ENCODE data around the gene RERG. TPM values are rescaled to one million over a fixed set of nuclear protein-coding genes. Genes with fewer than 3 reads are reported as not detected.

RERG gene
- total RNA-seq, 1 donor from 2014 or later: 19.6 TPM

DNA sequence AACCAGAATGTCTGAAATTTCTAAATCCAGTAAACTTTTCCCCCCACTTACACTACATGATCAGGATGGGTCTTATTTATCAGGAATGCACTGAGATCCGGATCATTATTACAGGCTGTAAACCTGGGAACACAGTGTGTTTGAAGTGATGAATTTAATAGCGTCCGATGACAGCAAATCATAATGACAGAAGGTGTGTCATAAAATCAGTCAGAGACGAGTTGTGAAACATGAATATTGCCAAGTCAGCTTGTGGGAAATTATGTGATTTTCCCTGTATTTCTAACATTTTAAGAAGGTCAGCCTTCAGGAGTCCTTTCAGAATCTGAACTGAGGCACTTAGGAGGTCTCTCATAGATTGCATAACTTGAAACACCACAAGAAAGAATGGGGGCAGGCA is 36.7 kb downstream of the RERG start:
- Histone ChIP-seq H3K36me3 (no peaks in the 10 kb centered on the region), H3K4me1 (no peaks in the 10 kb centered on the region), H3K27ac (peak overlapping the region; percentile 18), H3K4me3 (no peak overlapping the region), H3K27me3 (no peaks in the 10 kb centered on the region), H3K9me3 (no peaks in the 10 kb centered on the region)
- DNase-seq (no peak), ATAC-seq (no peak)
- TF ChIP-seq, protein P1, sequence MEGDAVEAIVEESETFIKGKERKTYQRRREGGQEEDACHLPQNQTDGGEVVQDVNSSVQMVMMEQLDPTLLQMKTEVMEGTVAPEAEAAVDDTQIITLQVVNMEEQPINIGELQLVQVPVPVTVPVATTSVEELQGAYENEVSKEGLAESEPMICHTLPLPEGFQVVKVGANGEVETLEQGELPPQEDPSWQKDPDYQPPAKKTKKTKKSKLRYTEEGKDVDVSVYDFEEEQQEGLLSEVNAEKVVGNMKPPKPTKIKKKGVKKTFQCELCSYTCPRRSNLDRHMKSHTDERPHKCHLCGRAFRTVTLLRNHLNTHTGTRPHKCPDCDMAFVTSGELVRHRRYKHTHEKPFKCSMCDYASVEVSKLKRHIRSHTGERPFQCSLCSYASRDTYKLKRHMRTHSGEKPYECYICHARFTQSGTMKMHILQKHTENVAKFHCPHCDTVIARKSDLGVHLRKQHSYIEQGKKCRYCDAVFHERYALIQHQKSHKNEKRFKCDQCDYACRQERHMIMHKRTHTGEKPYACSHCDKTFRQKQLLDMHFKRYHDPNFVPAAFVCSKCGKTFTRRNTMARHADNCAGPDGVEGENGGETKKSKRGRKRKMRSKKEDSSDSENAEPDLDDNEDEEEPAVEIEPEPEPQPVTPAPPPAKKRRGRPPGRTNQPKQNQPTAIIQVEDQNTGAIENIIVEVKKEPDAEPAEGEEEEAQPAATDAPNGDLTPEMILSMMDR (IDR thresholded peaks at IDR 0.05): no peak
- intact Hi-C loops (cut with DNase I): no loop called here

DNA sequence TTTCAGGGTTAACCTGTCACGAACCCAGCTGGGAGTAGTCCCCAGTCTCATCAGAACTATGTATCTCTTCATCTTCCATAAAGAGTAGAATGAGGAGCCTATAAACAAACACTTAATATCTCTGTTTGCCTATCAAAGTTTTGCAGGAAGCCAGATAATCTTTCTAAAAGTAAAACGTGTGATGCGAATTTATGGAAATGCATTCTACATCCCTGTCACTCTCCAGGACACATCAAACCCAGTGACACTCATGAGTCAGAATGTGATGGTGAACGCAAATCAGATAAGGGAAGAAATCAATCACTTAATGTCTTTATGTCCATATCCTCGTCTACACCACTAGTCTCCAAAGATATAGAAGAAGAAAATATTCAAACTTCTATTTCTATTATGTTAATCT is 37.4 kb downstream of the RERG start:
- H3K9me3 ChIP-seq: no peaks in the 10 kb centered on the region
- intact Hi-C loops (cut with DNase I): no loop called here
- H3K4me3 ChIP-seq: no peak overlapping the region
- no peaks in the 10 kb centered on the region for H3K36me3 ChIP-seq
- no peaks in the 10 kb centered on the region for H3K27me3 ChIP-seq
- no peaks in the 10 kb centered on the region for H3K4me1 ChIP-seq
- no peak for ATAC-seq
- no peak for DNase-seq
- TF ChIP-seq, protein P1 (IDR thresholded peaks at IDR 0.05): no peak
- peak overlapping the region; percentile 18 for H3K27ac ChIP-seq

DNA sequence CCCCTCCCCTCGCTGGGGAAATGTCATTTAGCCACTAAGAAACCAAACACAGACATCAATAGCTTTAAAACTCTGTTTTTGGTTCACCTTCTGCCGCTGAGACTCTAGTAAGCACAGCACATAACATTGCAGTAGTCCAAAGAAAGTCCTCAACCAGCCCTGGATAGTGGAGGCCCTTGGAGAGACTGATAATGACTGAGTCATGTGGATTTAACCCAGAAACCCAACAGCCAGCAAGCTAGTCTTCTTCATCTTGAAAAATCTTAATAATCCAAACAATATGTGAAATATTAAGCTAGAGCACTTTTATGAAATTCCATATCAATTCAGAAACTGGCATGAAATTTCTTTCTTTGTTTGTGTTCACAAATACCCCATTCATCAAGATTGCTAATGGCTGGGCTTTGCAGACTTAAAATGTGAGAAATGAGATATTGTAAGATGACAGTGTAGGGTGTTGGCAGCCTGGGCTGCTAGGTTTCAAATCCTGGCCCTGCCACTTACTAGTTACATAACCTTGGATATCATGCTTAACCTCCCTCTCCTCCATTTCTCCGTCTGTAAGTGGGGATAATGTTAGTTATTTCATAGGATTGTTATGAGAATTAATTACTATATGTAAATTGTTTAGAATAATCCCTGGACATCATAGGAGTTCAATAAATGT is 40.1 kb downstream of the RERG start:
- ATAC-seq: peak; percentile 23
- no peaks in the 10 kb centered on the region for H3K27me3 ChIP-seq
- H3K4me3 ChIP-seq: no peak overlapping the region
- peak overlapping the region; percentile 66 for H3K27ac ChIP-seq
- TF ChIP-seq, protein P1 (IDR thresholded peaks at IDR 0.05): no peak
- H3K36me3 ChIP-seq: no peaks in the 10 kb centered on the region
- no peaks in the 10 kb centered on the region for H3K9me3 ChIP-seq
- intact Hi-C loops (cut with DNase I): no loop called here
- DNase-seq: no peak
- peaks cover 5% of the 10 kb centered on the region for H3K4me1 ChIP-seq

DNA sequence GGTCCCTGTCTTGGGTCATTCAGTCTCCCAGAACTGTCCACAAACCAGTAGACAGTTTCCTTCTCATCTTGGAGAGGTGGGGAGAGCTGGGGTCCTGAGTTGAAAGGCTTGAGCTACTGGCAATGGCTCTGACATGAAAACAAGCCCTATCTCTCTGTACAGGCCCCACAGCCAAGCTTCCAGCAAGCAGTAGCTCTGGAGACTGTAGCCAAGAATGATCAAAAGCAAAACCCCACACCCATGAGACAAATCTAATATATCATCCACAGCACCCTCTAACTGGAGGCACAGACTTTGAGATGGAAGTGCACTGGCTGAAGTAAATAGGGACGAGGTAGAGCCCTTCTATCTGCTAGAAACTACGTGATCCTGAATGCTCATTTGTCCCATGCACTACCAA is 40.9 kb downstream of the RERG start:
- no peaks in the 10 kb centered on the region for H3K9me3 ChIP-seq
- intact Hi-C loops (cut with DNase I): no loop called here
- DNase-seq: no peak
- peaks cover 5% of the 10 kb centered on the region for H3K4me1 ChIP-seq
- TF ChIP-seq, protein P1 (IDR thresholded peaks at IDR 0.05): no peak
- H3K27ac ChIP-seq: peak overlapping the region; percentile 66
- H3K36me3 ChIP-seq: no peaks in the 10 kb centered on the region
- no peaks in the 10 kb centered on the region for H3K27me3 ChIP-seq
- ATAC-seq: no peak
- H3K4me3 ChIP-seq: no peak overlapping the region

DNA sequence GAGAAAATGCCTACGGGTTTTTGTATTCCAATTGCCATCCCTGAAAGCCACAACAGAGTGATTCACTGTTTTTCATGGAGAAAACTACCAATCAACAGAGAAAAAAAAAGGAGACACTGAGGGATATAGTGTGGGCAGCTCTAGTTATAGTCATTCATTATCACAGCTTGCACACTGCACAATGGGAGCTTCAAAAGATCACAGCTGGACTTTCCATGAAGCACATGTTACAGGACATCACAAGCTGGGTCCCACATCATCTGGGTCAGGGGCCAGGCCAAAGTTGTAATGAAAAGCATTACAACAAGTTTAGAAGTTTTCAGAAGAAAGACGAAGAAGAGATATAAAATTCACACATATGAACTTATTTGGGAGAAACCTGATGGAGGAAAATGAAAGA is 41.5 kb downstream of the RERG start:
- DNase-seq (no peak), ATAC-seq (no peak)
- no peaks in the 10 kb centered on the region for H3K9me3 ChIP-seq
- H3K4me1 ChIP-seq: peaks cover 5% of the 10 kb centered on the region
- no peak overlapping the region for H3K4me3 ChIP-seq
- no peaks in the 10 kb centered on the region for H3K36me3 ChIP-seq
- intact Hi-C loops (cut with DNase I): no loop called here
- TF ChIP-seq, protein P1 (IDR thresholded peaks at IDR 0.05): no peak
- H3K27me3 ChIP-seq: no peaks in the 10 kb centered on the region
- peak overlapping the region; percentile 66 for H3K27ac ChIP-seq

DNA sequence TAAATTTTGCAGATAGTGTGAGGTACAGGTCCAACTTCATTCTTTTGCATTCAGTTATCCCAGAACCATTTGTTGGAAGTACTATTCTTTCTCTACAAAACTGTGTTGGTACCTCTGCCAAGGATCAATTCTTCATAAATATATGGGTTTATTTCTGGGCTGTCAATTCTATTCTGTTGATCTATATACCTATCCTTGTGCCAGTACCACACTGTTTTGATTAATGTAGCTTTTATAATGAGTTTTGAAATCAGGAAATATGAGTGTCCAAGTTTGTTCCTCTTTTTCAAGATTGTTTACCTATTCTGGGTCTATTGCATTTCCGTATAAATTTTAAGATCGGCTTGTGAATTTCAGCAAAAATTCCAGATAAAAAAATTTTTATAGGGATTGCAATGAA is 48.1 kb downstream of the RERG start:
- TF ChIP-seq, protein P1 (IDR thresholded peaks at IDR 0.05): no peak
- Histone ChIP-seq H3K9me3 (no peaks in the 10 kb centered on the region), H3K27me3 (no peaks in the 10 kb centered on the region), H3K4me1 (peaks cover 5% of the 10 kb centered on the region), H3K4me3 (no peak overlapping the region), H3K27ac (no peak overlapping the region), H3K36me3 (no peaks in the 10 kb centered on the region)
- intact Hi-C loops (cut with DNase I): no loop called here
- DNase-seq (no peak), ATAC-seq (no peak)

All from upper lobe of right lung (tissue), 1 donor.